Smooth muscle cell (in vitro differentiated cells): ENCODE data around the gene ASTN2. TPM values are rescaled to one million over a fixed set of nuclear protein-coding genes. Genes with fewer than 3 reads are reported as not detected.

Experiments
- DNase-seq: peaks from one replicate; lab custom pipeline; 2025; ENCODE audit not compliant: unreplicated experiment; lab: John Stamatoyannopoulos, UW
- H2AFZ ChIP-seq: fragments of 200-600 bp; sonication (generic); 2 replicates; pipeline ENCODE4 v1.6.0; 2016; ENCODE audit warnings: antibody characterized with exemption, low read depth, mild to moderate bottlenecking
- H3F3A ChIP-seq: fragments of 200-600 bp; sonication (generic); 2 replicates; pipeline ENCODE4 v1.6.0; 2017; ENCODE audit warnings: antibody characterized with exemption, low read depth
- H3K27ac ChIP-seq: fragments of 200-600 bp; sonication (generic); 2 replicates; pipeline ENCODE4 v1.5.1; 2016; ENCODE audit warnings: low read depth, mild to moderate bottlenecking
- H3K27me3 ChIP-seq: fragments of 200-600 bp; sonication (generic); 2 replicates; pipeline ENCODE4 v1.6.1; 2016; ENCODE audit warnings: low read depth, mild to moderate bottlenecking
- H3K36me3 ChIP-seq: fragments of 200-600 bp; sonication (generic); 2 replicates; pipeline ENCODE4 v1.5.1; 2016; ENCODE audit warnings: low read depth
- H3K4me1 ChIP-seq: fragments of 200-600 bp; sonication (generic); 2 replicates; pipeline ENCODE4 v1.5.1; 2016; ENCODE audit warnings: low read depth
- H3K4me2 ChIP-seq: fragments of 200-600 bp; sonication (generic); 2 replicates; pipeline ENCODE4 v1.6.0; 2016; ENCODE audit warnings: mild to moderate bottlenecking
- H3K4me3 ChIP-seq: fragments of 200-600 bp; sonication (generic); 2 replicates; pipeline ENCODE4 v1.5.1; 2016; ENCODE audit warnings: mild to moderate bottlenecking
- H3K79me2 ChIP-seq: fragments of 200-600 bp; sonication (generic); 2 replicates; pipeline ENCODE4 v1.6.0; 2016; ENCODE audit warnings: low read depth, mild to moderate bottlenecking
- H3K9ac ChIP-seq: fragments of 200-600 bp; sonication (generic); 2 replicates; pipeline ENCODE4 v1.6.0; 2016; ENCODE audit warnings: low read depth
- H3K9me3 ChIP-seq: fragments of 200-600 bp; sonication (generic); replicated peaks from 2 replicates; pipeline ENCODE4 v1.5.1; 2016; ENCODE audit warnings: low read depth
- H4K20me1 ChIP-seq: fragments of 200-600 bp; sonication (generic); 2 replicates; pipeline ENCODE4 v1.6.0; 2016; ENCODE audit warnings: low read depth
- CTCF ChIP-seq: fragments of 200-600 bp; sonication (generic); IDR thresholded peaks from 2 replicates; pipeline ENCODE4 v1.5.1; 2017; ENCODE audit warnings: borderline replicate concordance, mild to moderate bottlenecking, antibody characterized with exemption; ENCODE audit not compliant: insufficient read depth, poor library complexity, severe bottlenecking
- WGBS: methylation state at CpG from one replicate; pipeline ENCODE4 v1.1.7; 2016; ENCODE audit warnings: low lambda C conversion rate; 5-methylcytosine and 5-hydroxymethylcytosine counted together
- polyA plus RNA-seq: library from polyadenylated mRNA; unstranded; fragments of >200 nt; fragmentation: Nextera tagmentation; extraction: Ambion mirVana; gene quantifications from 2 replicates; pipeline ENCODE4 v1.2.1, GENCODE V29; 2016
- total RNA-seq: library from RNA; depleted of rRNA; stranded (reverse); fragments of >200 nt; gene quantifications from 2 replicates; pipeline ENCODE4 v1.2.3, GENCODE V29; 2014

Gene ASTN2
- total and polyA plus RNA-seq, 2 experiments from 2014 or later, result 6.5 to 6.7 TPM

- Histone ChIP-seq H3K36me3 (no peaks in the 10 kb centered on the region), H3K4me1 (no peaks in the 10 kb centered on the region), H3K9me3 (no peaks in the 10 kb centered on the region), H3K27me3 (no peaks in the 10 kb centered on the region), H3K9ac (no peak overlapping the region), H2AFZ (no peak overlapping the region), H3K4me2 (no peak overlapping the region), H3K4me3 (no peak overlapping the region), H4K20me1 (no peaks in the 10 kb centered on the region), H3K79me2 (no peaks in the 10 kb centered on the region), H3K27ac (no peak overlapping the region), H3F3A (no peaks in the 10 kb centered on the region)
- 95% methylated on average over 1 of the region's 1 CpG for WGBS
- no peak for DNase-seq
- no peak for TF ChIP-seq CTCF
Observed at GRCh38 chr9:116888066-116888465, 526.8 kb downstream of the ASTN2 start.

- Histone ChIP-seq H3K27ac (no peak overlapping the region), H3K4me3 (no peak overlapping the region), H3K36me3 (no peaks in the 10 kb centered on the region), H2AFZ (no peak overlapping the region), H3K4me1 (no peaks in the 10 kb centered on the region), H3K9ac (no peak overlapping the region), H3K9me3 (no peaks in the 10 kb centered on the region), H3K27me3 (no peaks in the 10 kb centered on the region), H3K79me2 (no peaks in the 10 kb centered on the region), H3F3A (no peaks in the 10 kb centered on the region), H3K4me2 (no peak overlapping the region), H4K20me1 (no peaks in the 10 kb centered on the region)
- WGBS, result 96% methylated on average over 1 of the region's 1 CpG
- DNase-seq, result no peak
- TF ChIP-seq CTCF, result no peak
Observed at GRCh38 chr9:116883676-116884075, 531.2 kb downstream of the ASTN2 start.

- no peaks in the 10 kb centered on the region for H3K9me3 ChIP-seq
- H3K79me2 ChIP-seq, result no peaks in the 10 kb centered on the region
- no peak overlapping the region for H3K9ac ChIP-seq
- no peaks in the 10 kb centered on the region for H4K20me1 ChIP-seq
- H2AFZ ChIP-seq, result no peak overlapping the region
- H3K4me3 ChIP-seq, result no peak overlapping the region
- no peak for TF ChIP-seq CTCF
- DNase-seq, result no peak
- 93% methylated on average over 3 of the region's 3 CpGs for WGBS
- H3F3A ChIP-seq, result no peaks in the 10 kb centered on the region
- no peaks in the 10 kb centered on the region for H3K27me3 ChIP-seq
- H3K36me3 ChIP-seq, result no peaks in the 10 kb centered on the region
- no peaks in the 10 kb centered on the region for H3K4me1 ChIP-seq
- H3K4me2 ChIP-seq, result no peak overlapping the region
- no peak overlapping the region for H3K27ac ChIP-seq
Observed at GRCh38 chr9:116877072-116877471, 537.8 kb downstream of the ASTN2 start.

GRCh38 chr9:116875576-116875975, 539.3 kb downstream of the ASTN2 start:
- WGBS, result 0% methylated on average over 1 of the region's 1 CpG
- no peaks in the 10 kb centered on the region for H3F3A ChIP-seq
- H3K4me1 ChIP-seq, result no peaks in the 10 kb centered on the region
- TF ChIP-seq CTCF, result no peak
- no peaks in the 10 kb centered on the region for H3K36me3 ChIP-seq
- no peak overlapping the region for H3K4me2 ChIP-seq
- no peak overlapping the region for H3K4me3 ChIP-seq
- no peaks in the 10 kb centered on the region for H3K79me2 ChIP-seq
- no peaks in the 10 kb centered on the region for H3K27me3 ChIP-seq
- no peaks in the 10 kb centered on the region for H3K9me3 ChIP-seq
- H4K20me1 ChIP-seq, result no peaks in the 10 kb centered on the region
- no peak for DNase-seq
- no peak overlapping the region for H3K27ac ChIP-seq
- H2AFZ ChIP-seq, result no peak overlapping the region
- H3K9ac ChIP-seq, result no peak overlapping the region
